NCI-H1694 (cell line): ENCODE results near the gene SLC4A5.
A peak's percentile ranks its signal among the peaks of the same experiment; 100 is the strongest.
"Not testable (repeated sequence)": the region's sequence is repeated elsewhere in the genome, so short reads cannot be mapped to it uniquely, and the experiment has no call there.

Source experiments
- DNase-seq: peaks from one replicate; lab custom pipeline; 2025; lab: John Stamatoyannopoulos, UW

SLC4A5 gene

GRCh38 chr2:74367789-74368188 is 24.6 kb upstream of the SLC4A5 start:
- DNase-seq = no peak

GRCh38 chr2:74366036-74366435 is 22.8 kb upstream of the SLC4A5 start:
- DNase-seq = no peak

GRCh38 chr2:74364533-74365505 is 21.6 kb upstream of the SLC4A5 start:
- no peak for DNase-seq

- no peak for DNase-seq
Measured at GRCh38 chr2:74361327-74361726, 18.1 kb upstream of the SLC4A5 start.

- DNase-seq = no peak
Measured at GRCh38 chr2:74357627-74358026, 14.4 kb upstream of the SLC4A5 start.

GRCh38 chr2:74349889-74350288 is 6.7 kb upstream of the SLC4A5 start:
- DNase-seq = no peak

GRCh38 chr2:74347742-74348141 is 4.5 kb upstream of the SLC4A5 start:
- no peak for DNase-seq

GRCh38 chr2:74347303-74347702 is 4.1 kb upstream of the SLC4A5 start:
- DNase-seq = no peak

- no peak for DNase-seq
Measured at GRCh38 chr2:74345272-74345943, 2.2 kb upstream of the SLC4A5 start.

GRCh38 chr2:74336227-74336626 is 7.0 kb downstream of the SLC4A5 start:
- DNase-seq = not testable (repeated sequence)

- peak; percentile 65 for DNase-seq
Measured at GRCh38 chr2:74334931-74335333, 8.3 kb downstream of the SLC4A5 start.

- no peak for DNase-seq
Measured at GRCh38 chr2:74333896-74334586, 9.2 kb downstream of the SLC4A5 start.

GRCh38 chr2:74333175-74333574 is 10.0 kb downstream of the SLC4A5 start:
- DNase-seq = peak; percentile 32

- DNase-seq = no peak
Measured at GRCh38 chr2:74332550-74333174, 10.6 kb downstream of the SLC4A5 start.

GRCh38 chr2:74328573-74328972 is 14.6 kb downstream of the SLC4A5 start:
- DNase-seq = no peak

- no peak for DNase-seq
Measured at GRCh38 chr2:74328074-74328473, 15.1 kb downstream of the SLC4A5 start.

- DNase-seq = no peak
Measured at GRCh38 chr2:74327627-74328026, 15.6 kb downstream of the SLC4A5 start.

- DNase-seq = no peak
Measured at GRCh38 chr2:74327199-74327598, 16.0 kb downstream of the SLC4A5 start.

GRCh38 chr2:74325815-74326214 is 17.4 kb downstream of the SLC4A5 start:
- no peak for DNase-seq

GRCh38 chr2:74321737-74322136 is 21.5 kb downstream of the SLC4A5 start:
- no peak for DNase-seq

- no peak for DNase-seq
Measured at GRCh38 chr2:74317701-74318100, 25.5 kb downstream of the SLC4A5 start.

- no peak for DNase-seq
Measured at GRCh38 chr2:74316627-74317295, 26.5 kb downstream of the SLC4A5 start.
